GM12865 (cell line): ENCODE measurements around the gene KPNA3.

ENCODE experiments used
- DNase-seq: peaks from one replicate; pipeline ENCODE4 v3.0.0; 2010; ENCODE audit warnings: low read depth
- H3K4me3 ChIP-seq: 2 replicates; pipeline ENCODE4 v1.5.1; 2011; ENCODE audit warnings: mild to moderate bottlenecking, low read depth, low read length, control low read depth
- TF ChIP-seq, protein P1 (sequence below): IDR thresholded peaks from 2 replicates; pipeline ENCODE4 v1.5.1; 2011; ENCODE audit warnings: low read length, control low read depth, low read depth, inconsistent platforms; ENCODE audit not compliant: insufficient read depth; ENCODE audit errors: missing control alignments

The KPNA3 gene

DNA sequence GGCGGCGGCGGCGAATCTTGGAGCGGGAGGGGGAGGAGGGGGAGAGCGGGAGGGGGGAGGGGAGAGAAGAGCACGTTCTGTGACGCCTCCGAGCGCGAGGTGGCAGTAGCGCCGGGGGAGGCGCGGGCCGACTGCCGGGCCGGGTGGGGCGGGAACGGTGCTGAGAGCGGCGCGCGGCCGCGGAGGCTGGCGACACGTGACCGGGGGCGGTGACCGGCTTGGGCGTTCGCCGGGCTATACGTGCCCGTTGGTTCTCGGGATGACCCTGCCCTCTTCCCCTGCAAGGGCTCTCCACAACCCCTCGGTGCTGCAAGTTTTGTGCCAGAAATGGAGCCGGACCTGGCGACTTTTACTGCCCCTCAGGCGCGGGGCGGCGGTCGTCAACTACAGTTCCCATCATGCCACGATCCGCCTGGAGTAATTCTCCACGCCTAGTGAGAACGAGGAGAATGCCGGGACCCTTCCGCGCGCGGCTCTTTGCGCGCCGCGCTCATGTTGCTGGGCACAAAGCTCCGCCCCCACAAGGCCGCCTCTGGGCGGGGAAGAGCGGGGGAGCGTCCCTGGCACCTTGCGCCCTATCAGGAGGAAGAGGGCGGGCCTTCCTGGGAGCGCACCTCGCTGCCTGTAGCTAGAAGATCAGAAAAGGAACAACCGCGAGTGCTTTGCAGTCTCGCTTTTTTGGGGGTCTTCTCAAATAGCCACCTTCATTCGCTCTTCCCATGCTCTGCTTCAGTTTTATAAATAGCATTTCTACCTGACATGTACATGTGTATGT is at the start of gene KPNA3:
TSS of gene KPNA3 (minus strand) at position 133 of the 775 bp plus-strand sequence. CDS start 176 bp downstream, outside the sequence.
- DNase-seq, result peak; percentile 98
- TF ChIP-seq, protein P1, sequence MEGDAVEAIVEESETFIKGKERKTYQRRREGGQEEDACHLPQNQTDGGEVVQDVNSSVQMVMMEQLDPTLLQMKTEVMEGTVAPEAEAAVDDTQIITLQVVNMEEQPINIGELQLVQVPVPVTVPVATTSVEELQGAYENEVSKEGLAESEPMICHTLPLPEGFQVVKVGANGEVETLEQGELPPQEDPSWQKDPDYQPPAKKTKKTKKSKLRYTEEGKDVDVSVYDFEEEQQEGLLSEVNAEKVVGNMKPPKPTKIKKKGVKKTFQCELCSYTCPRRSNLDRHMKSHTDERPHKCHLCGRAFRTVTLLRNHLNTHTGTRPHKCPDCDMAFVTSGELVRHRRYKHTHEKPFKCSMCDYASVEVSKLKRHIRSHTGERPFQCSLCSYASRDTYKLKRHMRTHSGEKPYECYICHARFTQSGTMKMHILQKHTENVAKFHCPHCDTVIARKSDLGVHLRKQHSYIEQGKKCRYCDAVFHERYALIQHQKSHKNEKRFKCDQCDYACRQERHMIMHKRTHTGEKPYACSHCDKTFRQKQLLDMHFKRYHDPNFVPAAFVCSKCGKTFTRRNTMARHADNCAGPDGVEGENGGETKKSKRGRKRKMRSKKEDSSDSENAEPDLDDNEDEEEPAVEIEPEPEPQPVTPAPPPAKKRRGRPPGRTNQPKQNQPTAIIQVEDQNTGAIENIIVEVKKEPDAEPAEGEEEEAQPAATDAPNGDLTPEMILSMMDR, result peak; percentile 15
- peak within 1 kb of the TSS; percentile 69 for H3K4me3 ChIP-seq

- DNase-seq, result no peak
- TF ChIP-seq, protein P1, result no peak
- no peak overlapping the region for H3K4me3 ChIP-seq
These were observed 49.5 kb upstream of the KPNA3 start for GRCh38 chr13:49841964-49842363.

DNA sequence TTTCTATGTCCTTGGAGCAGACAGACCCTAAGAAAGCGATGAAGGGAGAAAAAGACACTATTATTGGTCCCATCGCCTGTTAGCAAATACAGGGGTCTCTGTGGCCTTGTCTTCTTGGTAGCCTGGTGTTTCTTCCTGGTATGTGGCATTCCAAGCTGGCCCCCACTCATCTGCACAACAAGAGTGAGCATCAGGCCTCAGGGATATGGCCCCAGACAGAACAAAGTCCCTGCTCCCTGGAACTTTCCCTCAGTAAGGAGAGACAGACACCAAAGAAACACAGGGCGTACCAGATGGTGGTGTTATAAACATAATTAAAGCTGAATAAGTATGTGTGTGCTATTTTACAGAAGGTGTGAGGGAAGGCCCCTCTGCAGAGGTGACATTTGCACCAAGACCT is 48.2 kb upstream of the KPNA3 start:
- TF ChIP-seq, protein P1, result no peak
- no peak for DNase-seq

GRCh38 chr13:49840266-49840665 is 47.8 kb upstream of the KPNA3 start:
- H3K4me3 ChIP-seq, result no peak overlapping the region
- DNase-seq, result no peak
- TF ChIP-seq, protein P1, result no peak

More for the DNA sequence above, 48.2 kb upstream of the KPNA3 start:
- H3K4me3 ChIP-seq, result no peak overlapping the region

DNA sequence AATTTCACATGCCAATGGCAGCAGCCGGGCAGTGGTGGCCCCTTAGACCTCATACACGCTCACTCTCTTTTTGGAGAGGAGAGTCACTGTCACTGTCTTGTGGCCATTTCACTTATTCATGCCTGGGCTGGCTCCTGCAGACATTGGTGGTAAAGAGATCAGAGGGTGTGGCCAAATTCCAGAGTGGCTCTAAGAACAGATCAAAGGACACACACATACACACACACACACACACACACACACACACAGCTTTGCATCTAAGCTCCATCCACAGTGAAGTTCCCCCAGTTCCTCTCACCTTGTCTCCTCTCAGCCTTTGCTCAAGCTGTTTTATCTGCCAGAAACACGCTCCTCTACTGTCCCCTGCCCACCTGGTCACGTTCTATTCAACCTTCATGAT is 46.5 kb upstream of the KPNA3 start:
- H3K4me3 ChIP-seq, result no peak overlapping the region
- TF ChIP-seq, protein P1, result no peak
- DNase-seq, result no peak

DNA sequence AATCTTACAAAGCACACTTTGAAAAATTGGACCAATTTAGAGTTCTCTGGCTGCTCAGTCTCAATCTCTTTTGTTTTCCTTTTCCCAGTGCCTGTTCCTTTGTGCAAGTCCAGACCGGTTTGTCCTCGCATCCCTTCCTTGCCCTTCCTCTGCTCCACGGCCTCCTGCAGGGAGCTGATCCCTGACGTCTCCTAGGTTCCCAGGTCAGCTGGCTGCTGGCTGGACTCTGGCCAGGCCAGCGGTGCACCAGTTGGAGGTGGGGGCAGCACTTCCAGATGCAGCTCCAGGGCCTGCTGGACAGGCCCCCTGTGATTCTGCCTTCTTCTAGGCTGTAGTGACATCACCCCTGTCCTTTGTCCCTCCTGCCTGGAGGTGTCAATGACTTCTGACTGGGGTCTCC is 44.0 kb upstream of the KPNA3 start:
- TF ChIP-seq, protein P1, result no peak
- no peak for DNase-seq
- no peak overlapping the region for H3K4me3 ChIP-seq

- no peak overlapping the region for H3K4me3 ChIP-seq
- TF ChIP-seq, protein P1, result no peak
- DNase-seq, result no peak
These were observed 40.9 kb upstream of the KPNA3 start for GRCh38 chr13:49833402-49833801.
